AG10803 (cell line): ENCODE measurements around the gene SORT1.

Experiments used
- DNase-seq: peaks from one replicate; pipeline ENCODE4 v3.0.0; 2010; ENCODE audit warnings: low read depth
- H3K4me3 ChIP-seq: 2 replicates; pipeline ENCODE4 v1.5.1; 2011; ENCODE audit warnings: mild to moderate bottlenecking, low read length, control low read depth
- CTCF ChIP-seq: conservative IDR thresholded peaks from 2 replicates; pipeline ENCODE4 v1.5.1; 2011; ENCODE audit warnings: mild to moderate bottlenecking, low read length, control low read depth, inconsistent platforms

Gene SORT1

GRCh38 chr1:109271458-109271857, 126.3 kb downstream of the SORT1 start:
- no peak for TF ChIP-seq CTCF
- H3K4me3 ChIP-seq: no peak overlapping the region
- no peak for DNase-seq

DNA sequence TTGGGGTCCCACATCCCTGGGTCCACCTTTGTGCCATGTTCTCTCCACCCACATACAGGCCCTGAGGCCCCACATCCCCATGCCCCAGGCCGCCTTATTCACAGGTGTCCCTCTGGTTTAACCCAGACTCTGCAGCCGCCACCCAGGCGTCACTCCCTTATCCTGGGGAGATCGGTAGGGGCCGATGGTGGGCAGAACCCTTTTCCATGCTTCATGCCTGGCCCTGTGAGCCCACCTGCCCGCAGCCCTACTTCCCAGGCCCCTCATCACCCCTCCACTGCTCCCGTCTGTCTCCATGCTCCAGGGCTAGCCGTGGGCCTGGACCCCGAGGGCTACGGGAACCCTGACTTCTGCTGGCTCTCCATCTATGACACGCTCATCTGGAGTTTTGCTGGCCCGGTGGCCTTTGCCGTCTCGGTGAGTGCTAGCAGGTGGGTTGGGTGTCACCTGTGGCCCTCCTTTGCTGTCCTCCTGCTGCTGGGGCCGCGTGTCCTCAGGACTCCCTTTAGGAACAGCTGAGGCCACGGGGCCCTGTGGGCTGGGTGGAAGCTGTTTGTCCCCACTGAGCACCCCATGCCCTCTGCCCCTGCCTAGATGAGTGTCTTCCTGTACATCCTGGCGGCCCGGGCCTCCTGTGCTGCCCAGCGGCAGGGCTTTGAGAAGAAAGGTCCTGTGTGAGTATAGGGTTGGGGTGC, 126.9 kb downstream of the SORT1 start:
- no peak for TF ChIP-seq CTCF
- no peak for DNase-seq
- no peak overlapping the region for H3K4me3 ChIP-seq

GRCh38 chr1:109269981-109270622, 127.6 kb downstream of the SORT1 start:
- TF ChIP-seq CTCF: no peak
- DNase-seq: no peak
- H3K4me3 ChIP-seq: no peak overlapping the region

DNA sequence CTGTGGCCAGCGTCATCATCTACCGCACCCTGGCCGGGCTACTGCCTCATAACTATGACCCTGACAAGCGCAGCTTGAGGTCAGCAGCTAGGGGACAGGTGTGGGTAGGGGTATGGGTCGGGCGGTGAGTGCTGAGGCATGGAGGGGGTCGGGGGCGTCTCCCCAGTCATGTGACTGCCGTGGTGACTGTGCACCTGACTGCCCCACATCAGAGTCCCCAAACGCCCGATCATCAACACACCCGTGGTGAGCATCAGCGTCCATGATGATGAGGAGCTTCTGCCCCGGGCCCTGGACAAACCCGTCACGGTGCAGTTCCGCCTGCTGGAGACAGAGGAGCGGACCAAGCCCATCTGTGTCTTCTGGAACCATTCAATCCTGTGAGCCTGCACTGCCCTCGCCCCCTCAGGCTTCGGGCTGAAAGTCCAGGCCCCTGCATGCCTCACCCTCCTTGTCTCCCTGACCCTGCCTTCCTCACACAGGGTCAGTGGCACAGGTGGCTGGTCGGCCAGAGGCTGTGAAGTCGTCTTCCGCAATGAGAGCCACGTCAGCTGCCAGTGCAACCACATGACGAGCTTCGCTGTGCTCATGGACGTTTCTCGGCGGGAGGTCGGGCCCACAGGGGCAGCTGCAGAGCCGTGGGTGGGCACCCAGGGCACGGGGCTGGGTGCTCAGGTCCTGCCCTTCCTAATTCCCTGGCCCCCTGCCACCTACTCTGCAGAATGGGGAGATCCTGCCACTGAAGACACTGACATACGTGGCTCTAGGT, 128.3 kb downstream of the SORT1 start:
- no peak for DNase-seq
- no peak overlapping the region for H3K4me3 ChIP-seq
- no peak for TF ChIP-seq CTCF

GRCh38 chr1:109268431-109269211, 129.1 kb downstream of the SORT1 start:
- DNase-seq: no peak
- no peak overlapping the region for H3K4me3 ChIP-seq
- TF ChIP-seq CTCF: no peak

DNA sequence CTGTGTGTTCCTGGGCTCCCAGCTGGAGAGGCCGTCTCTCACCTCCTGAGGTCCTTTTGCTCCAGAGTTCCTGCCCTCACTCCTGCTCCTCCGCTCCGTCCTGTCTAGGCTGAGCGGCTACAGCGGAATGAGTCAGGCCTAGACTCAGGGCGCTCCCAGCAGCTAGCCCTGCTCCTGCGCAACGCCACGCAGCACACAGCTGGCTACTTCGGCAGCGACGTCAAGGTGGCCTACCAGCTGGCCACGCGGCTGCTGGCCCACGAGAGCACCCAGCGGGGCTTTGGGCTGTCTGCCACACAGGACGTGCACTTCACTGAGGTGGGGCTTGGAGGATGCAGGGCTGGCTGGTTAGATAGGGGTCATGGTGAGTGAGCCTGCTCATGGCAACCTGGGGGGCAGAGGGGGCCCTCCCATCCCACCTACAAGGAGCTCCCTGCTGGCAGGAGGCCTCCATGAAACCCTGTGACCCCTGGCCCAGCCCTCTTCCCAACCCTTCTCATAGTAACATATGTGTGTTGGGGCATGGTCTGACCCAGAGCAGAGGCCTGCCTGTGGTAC, 129.9 kb downstream of the SORT1 start:
- no peak overlapping the region for H3K4me3 ChIP-seq
- TF ChIP-seq CTCF: no peak
- DNase-seq: no peak
